HepG2 (cell line): Measurements from ENCODE around the gene ENO1. TPM values are rescaled to one million over a fixed set of nuclear protein-coding genes. Genes with fewer than 3 reads are reported as not detected.

Experiments
- EHMT2 ChIP-seq: fragments of 200-600 bp; sonication (generic); IDR thresholded peaks from 2 replicates; pipeline ENCODE4 v1.7.0; 2017; ENCODE audit warnings: antibody characterized with exemption, low read depth, low read length, borderline replicate concordance
- ESRRA ChIP-seq: sonication (generic); formaldehyde crosslinking; IDR thresholded peaks from 2 replicates; pipeline ENCODE4 v1.5.1; 2020; ENCODE audit warnings: mild to moderate bottlenecking, low read depth, missing genetic modification reagents
- GFI1 ChIP-seq: sonication (generic); formaldehyde crosslinking; IDR thresholded peaks from 2 replicates; pipeline ENCODE4 v1.5.0; 2020; ENCODE audit warnings: missing genetic modification reagents, mild to moderate bottlenecking, borderline replicate concordance
- HDAC2 ChIP-seq: sonication (generic); formaldehyde crosslinking; IDR thresholded peaks from 2 replicates; pipeline ENCODE4 v1.4.0; 2020; ENCODE audit warnings: missing genetic modification reagents
- HNRNPL ChIP-seq: fragments of 200-400 bp; formaldehyde crosslinking; IDR thresholded peaks from 2 replicates; pipeline ENCODE4 v1.6.1; 2017; ENCODE audit warnings: mild to moderate bottlenecking, low read depth, low read length
- JUN ChIP-seq: sonication (generic); formaldehyde crosslinking; IDR thresholded peaks from 2 replicates; pipeline ENCODE4 v1.4.0; 2020; ENCODE audit warnings: mild to moderate bottlenecking, missing genetic modification reagents
- NFATC3 ChIP-seq: sonication (generic); formaldehyde crosslinking; IDR thresholded peaks from 2 replicates; pipeline ENCODE4 v1.5.1; 2020; ENCODE audit warnings: mild to moderate bottlenecking, missing genetic modification reagents
- NFE2 ChIP-seq: sonication (generic); formaldehyde crosslinking; IDR thresholded peaks from 2 replicates; pipeline ENCODE4 v1.4.0; 2020; ENCODE audit warnings: missing genetic modification reagents
- PAX8 ChIP-seq: sonication (generic); formaldehyde crosslinking; IDR thresholded peaks from 2 replicates; pipeline ENCODE4 v1.8.0; 2022; ENCODE audit warnings: mild to moderate bottlenecking, missing genetic modification reagents, borderline replicate concordance
- SUZ12 ChIP-seq: fragments of 150-350 bp; IDR thresholded peaks from 2 replicates; pipeline ENCODE4 v1.6.1; 2014; ENCODE audit warnings: low read depth, low read length
- TCF7 ChIP-seq: sonication (generic); IDR thresholded peaks from 2 replicates; pipeline ENCODE4 v1.6.1; 2016; ENCODE audit warnings: antibody characterized with exemption, low read depth
- TEAD2 ChIP-seq: sonication (generic); formaldehyde crosslinking; IDR thresholded peaks from 2 replicates; pipeline ENCODE4 v1.9.0; 2021; ENCODE audit warnings: missing genetic modification reagents
- ZBTB42 ChIP-seq: sonication (generic); formaldehyde crosslinking; IDR thresholded peaks from 2 replicates; pipeline ENCODE4 v1.5.0; 2020; ENCODE audit warnings: mild to moderate bottlenecking, missing genetic modification reagents
- ZNF501 ChIP-seq: sonication (generic); formaldehyde crosslinking; IDR thresholded peaks from 2 replicates; pipeline ENCODE4 v1.5.1; 2020; ENCODE audit warnings: mild to moderate bottlenecking, moderate library complexity, missing genetic modification reagents
- ZNF558 ChIP-seq: sonication (generic); formaldehyde crosslinking; IDR thresholded peaks from 2 replicates; pipeline ENCODE4 v1.9.0; 2022; ENCODE audit warnings: mild to moderate bottlenecking, missing genetic modification reagents, borderline replicate concordance
- ZNF775 ChIP-seq: sonication (generic); formaldehyde crosslinking; IDR thresholded peaks from 2 replicates; pipeline ENCODE4 v1.4.0; 2020; ENCODE audit warnings: missing genetic modification reagents, mild to moderate bottlenecking, moderate library complexity, borderline replicate concordance
- polyA plus RNA-seq, 8 experiments: library from polyadenylated mRNA; depleted of rRNA in 3 of 8; stranded (reverse) in 7 of 8; unstranded in 1 of 8; fragments of >200 nt; fragmentation: Illumina TruSeq in 4 of 8; extraction: Trizol in 4 of 8; gene quantifications; 2 replicates each; pipeline versions ENCODE4 v1.2.1 to v1.2.3, GENCODE V29; 2011 to 2016; ENCODE audit warnings: low read depth in 4 of 8, missing spikeins in 1 of 8, mixed read lengths in 1 of 8; ENCODE audit not compliant: insufficient read depth in 1 of 8
- total RNA-seq, 5 experiments: library from RNA; depleted of rRNA; stranded (reverse); fragments of >200 nt; fragmentation: Illumina TruSeq; extraction: Trizol; gene quantifications; 2 replicates each; pipeline ENCODE4 v1.2.3, GENCODE V29; 2016; ENCODE audit warnings: low read depth in 1 of 5
- TF ChIP-seq, protein P1 (sequence below): sonication (generic); formaldehyde crosslinking; IDR thresholded peaks from 2 replicates; pipeline ENCODE4 v1.4.0; 2020; ENCODE audit warnings: mild to moderate bottlenecking, missing genetic modification reagents
- TF ChIP-seq, protein P2 (sequence below): sonication (generic); formaldehyde crosslinking; IDR thresholded peaks from 2 replicates; pipeline ENCODE4 v1.4.0; 2020; ENCODE audit warnings: missing genetic modification reagents, low read depth, mild to moderate bottlenecking, borderline replicate concordance
- TF ChIP-seq, protein P3 (sequence below): sonication (generic); formaldehyde crosslinking; IDR thresholded peaks from 2 replicates; pipeline ENCODE4 v1.8.0; 2022; ENCODE audit warnings: mild to moderate bottlenecking, missing genetic modification reagents; ENCODE audit not compliant: insufficient replicate concordance
- TF ChIP-seq, protein P4 (sequence below): sonication (generic); formaldehyde crosslinking; IDR thresholded peaks from 2 replicates; pipeline ENCODE4 v1.4.0; 2020; ENCODE audit warnings: missing genetic modification reagents
- TF ChIP-seq, protein P5 (sequence below): sonication (generic); formaldehyde crosslinking; IDR thresholded peaks from 2 replicates; pipeline ENCODE4 v1.8.0; 2022; ENCODE audit warnings: mild to moderate bottlenecking, missing genetic modification reagents, borderline replicate concordance

ENO1 gene
- total and polyA plus RNA-seq, 2 of the 13 experiments (the other 11 are each of a cell fraction or from before 2014, with no cell fraction given), result 1,559 to 3,103 TPM

DNA sequence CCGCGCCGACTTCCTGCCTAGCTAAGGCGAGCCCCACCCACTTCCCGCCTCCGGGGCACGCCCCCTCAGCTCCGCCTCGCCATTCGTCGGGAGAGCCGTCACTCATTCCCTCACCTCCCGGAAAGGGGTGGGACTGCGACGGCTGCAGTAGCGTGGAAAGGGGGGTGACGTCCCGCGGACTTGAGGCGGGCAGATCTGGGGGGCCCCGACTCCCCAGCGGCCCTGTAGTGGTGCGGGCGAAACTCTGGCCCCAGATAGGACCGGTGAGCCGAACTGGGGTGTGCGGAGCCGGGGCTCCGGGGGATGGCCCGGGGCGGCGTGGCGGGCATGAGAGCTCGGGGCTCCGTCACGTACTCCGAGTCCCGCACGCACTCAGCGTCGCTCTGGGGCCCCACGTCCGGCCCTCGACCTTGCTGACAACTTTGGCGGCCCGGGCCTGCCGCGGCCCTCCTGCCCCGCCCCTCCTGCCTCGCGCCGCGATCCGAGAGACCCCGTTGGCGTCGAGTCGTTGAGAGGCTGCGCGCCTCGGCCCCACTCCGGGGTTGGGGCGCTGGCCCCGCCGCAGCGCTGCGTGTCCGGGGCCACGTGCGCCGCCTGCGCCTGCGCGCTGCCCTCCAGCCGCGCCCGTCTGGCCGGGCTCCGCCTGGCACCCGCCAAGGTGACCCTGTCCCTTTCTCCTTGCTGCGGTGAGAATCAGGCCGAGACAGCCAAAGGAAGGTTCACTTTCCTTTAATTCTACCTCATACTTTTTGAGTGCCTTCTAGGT lies 395 bp upstream of the ENO1 start (continued):
- TF ChIP-seq, protein P1, sequence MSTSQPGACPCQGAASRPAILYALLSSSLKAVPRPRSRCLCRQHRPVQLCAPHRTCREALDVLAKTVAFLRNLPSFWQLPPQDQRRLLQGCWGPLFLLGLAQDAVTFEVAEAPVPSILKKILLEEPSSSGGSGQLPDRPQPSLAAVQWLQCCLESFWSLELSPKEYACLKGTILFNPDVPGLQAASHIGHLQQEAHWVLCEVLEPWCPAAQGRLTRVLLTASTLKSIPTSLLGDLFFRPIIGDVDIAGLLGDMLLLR (CRISPR knock-in tag), result peak; percentile 93
- TF ChIP-seq NFE2 (no peak), TEAD2 (CRISPR knock-in tag) (peak; percentile 90), ZBTB42 (CRISPR knock-in tag) (peak; percentile 82), HNRNPL (no peak), SUZ12 (no peak), PAX8 (CRISPR knock-in tag) (0 out of 2 replicates have a peak, but pooled peaks have one; percentile 78), ZNF501 (CRISPR knock-in tag) (0 out of 2 replicates have a peak, but pooled peaks have one; percentile 61), HDAC2 (CRISPR knock-in tag) (peak; percentile 67), ESRRA (CRISPR knock-in tag) (peak; percentile 97), NFATC3 (CRISPR knock-in tag) (no peak), ZNF775 (no peak), TCF7 (no peak; the same call in 1 of the 2 replicates), GFI1 (peak; percentile 45), EHMT2 (no peak), ZNF558 (CRISPR knock-in tag) (peak; percentile 97; the same call in 1 of the 2 replicates), JUN (CRISPR knock-in tag) (peak; percentile 67; the same call in 1 of the 2 replicates)
- TF ChIP-seq, protein P2, sequence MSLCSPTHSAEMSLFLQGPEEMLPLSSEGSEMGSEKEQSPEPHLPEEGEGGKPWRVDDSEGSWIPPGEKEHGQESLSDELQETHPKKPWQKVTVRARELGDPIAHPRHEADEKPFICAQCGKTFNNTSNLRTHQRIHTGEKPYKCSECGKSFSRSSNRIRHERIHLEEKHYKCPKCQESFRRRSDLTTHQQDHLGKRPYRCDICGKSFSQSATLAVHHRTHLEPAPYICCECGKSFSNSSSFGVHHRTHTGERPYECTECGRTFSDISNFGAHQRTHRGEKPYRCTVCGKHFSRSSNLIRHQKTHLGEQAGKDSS (CRISPR knock-in tag), result peak; percentile 82
- TF ChIP-seq, protein P3, sequence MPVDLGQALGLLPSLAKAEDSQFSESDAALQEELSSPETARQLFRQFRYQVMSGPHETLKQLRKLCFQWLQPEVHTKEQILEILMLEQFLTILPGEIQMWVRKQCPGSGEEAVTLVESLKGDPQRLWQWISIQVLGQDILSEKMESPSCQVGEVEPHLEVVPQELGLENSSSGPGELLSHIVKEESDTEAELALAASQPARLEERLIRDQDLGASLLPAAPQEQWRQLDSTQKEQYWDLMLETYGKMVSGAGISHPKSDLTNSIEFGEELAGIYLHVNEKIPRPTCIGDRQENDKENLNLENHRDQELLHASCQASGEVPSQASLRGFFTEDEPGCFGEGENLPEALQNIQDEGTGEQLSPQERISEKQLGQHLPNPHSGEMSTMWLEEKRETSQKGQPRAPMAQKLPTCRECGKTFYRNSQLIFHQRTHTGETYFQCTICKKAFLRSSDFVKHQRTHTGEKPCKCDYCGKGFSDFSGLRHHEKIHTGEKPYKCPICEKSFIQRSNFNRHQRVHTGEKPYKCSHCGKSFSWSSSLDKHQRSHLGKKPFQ (CRISPR knock-in tag), result peak; percentile 78
- TF ChIP-seq, protein P4, sequence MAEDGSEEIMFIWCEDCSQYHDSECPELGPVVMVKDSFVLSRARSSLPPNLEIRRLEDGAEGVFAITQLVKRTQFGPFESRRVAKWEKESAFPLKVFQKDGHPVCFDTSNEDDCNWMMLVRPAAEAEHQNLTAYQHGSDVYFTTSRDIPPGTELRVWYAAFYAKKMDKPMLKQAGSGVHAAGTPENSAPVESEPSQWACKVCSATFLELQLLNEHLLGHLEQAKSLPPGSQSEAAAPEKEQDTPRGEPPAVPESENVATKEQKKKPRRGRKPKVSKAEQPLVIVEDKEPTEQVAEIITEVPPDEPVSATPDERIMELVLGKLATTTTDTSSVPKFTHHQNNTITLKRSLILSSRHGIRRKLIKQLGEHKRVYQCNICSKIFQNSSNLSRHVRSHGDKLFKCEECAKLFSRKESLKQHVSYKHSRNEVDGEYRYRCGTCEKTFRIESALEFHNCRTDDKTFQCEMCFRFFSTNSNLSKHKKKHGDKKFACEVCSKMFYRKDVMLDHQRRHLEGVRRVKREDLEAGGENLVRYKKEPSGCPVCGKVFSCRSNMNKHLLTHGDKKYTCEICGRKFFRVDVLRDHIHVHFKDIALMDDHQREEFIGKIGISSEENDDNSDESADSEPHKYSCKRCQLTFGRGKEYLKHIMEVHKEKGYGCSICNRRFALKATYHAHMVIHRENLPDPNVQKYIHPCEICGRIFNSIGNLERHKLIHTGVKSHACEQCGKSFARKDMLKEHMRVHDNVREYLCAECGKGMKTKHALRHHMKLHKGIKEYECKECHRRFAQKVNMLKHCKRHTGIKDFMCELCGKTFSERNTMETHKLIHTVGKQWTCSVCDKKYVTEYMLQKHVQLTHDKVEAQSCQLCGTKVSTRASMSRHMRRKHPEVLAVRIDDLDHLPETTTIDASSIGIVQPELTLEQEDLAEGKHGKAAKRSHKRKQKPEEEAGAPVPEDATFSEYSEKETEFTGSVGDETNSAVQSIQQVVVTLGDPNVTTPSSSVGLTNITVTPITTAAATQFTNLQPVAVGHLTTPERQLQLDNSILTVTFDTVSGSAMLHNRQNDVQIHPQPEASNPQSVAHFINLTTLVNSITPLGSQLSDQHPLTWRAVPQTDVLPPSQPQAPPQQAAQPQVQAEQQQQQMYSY (CRISPR knock-in tag), result peak; percentile 85; the same call in 1 of the 2 replicates
- TF ChIP-seq, protein P5, sequence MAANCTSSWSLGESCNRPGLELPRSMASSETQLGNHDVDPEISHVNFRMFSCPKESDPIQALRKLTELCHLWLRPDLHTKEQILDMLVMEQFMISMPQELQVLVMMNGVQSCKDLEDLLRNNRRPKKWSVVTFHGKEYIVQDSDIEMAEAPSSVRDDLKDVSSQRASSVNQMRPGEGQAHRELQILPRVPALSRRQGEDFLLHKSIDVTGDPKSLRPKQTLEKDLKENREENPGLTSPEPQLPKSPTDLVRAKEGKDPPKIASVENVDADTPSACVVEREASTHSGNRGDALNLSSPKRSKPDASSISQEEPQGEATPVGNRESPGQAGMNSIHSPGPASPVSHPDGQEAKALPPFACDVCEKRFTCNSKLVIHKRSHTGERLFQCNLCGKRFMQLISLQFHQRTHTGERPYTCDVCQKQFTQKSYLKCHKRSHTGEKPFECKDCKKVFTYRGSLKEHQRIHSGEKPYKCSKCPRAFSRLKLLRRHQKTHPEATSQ (CRISPR knock-in tag), result no peak
